ENCODE measurements around the gene EIF2D. TPM values are rescaled to one million over a fixed set of nuclear protein-coding genes. Genes with fewer than 3 reads are reported as not detected.
A peak's percentile ranks its signal among the peaks of the same experiment; 100 is the strongest.

The EIF2D gene
- polyA plus RNA-seq, 6 donors from 2014 or later: 25.2 to 46.2 (median 31.8) TPM

DNA sequence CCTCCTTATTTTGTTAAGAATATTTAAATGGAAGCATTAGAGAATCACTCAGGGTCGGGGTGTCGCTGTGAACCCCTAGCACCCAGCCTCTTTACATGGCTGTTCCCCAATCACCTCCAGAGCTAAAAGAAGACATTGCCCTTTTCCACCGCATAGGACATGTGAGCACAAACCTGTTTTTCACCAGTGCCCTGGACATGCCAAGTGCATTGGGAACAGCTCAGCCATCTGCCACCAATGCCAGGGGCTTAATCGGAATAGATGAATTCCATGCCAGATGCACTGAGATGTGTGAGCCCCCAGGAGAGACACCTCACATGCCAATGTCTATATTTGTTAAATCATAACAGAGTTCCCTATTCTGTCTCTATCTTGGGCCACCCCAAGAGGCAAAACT is 33.3 kb downstream of the EIF2D start:
- H3K36me3 Mint-ChIP-seq: peaks cover 9 to 16% of the 10 kb centered on the region in 2 donors
- H3K27me3 Mint-ChIP-seq: no peaks in the 10 kb centered on the region
- H3K4me1 Mint-ChIP-seq: peaks cover 77 to 99% (median 96%) of the 10 kb centered on the region in 3 donors
- H3K4me3 Mint-ChIP-seq: peak overlapping the region in 3 of 8 donors; percentile 53 to 92 (median 76)
- H3K9me3 Mint-ChIP-seq: no peaks in the 10 kb centered on the region
- DNase-seq (no peak), ATAC-seq (ENCODE audit: low read depth in 2 of 2) (no peak)
- peak overlapping the region; percentile 97 to 100 (median 98) for H3K27ac Mint-ChIP-seq

DNA sequence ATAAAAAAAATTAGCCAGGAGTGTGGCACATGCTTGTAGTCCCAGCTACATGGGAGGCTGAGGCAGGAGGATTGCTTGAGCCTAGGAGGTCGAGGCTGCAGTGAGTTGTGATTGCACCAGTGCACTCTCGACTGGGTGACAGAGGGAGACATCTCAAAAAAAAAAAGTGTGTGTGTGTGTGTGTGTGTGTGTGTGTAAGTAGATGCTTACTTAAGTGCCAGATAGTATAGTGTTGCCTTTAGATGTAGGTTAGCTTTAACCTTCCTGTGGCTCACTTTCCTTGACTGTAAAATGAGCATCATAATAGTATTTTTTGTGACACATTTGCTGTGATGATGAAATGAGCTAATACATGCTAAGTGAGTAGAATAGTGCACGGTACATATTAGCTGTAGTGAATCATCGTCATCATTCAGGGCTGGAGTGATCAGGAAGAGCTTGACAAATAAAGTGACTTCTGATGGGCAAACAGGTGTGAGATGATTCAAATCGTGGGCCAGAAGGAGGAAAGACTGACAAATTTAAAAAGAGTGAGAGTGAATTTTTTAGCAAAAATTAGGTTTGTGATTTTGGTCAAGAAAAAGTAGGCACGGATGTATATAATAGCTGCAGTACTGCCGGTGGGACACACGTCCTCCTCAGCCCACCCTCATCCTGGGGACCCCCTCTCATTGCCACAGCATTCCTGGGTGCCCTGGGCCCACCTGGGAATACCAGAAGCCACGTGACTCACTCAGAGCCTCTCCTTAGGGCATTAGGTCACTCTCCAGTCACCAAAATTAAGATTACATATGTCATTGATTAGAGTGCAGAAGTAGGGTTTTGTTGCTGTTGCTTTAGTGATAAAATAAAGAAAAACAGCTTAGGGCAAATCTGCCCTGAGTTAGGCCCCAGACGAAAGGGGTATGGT is 33.9 kb downstream of the EIF2D start:
- Mint-ChIP-seq H3K27me3 (no peaks in the 10 kb centered on the region), H3K27ac (peak overlapping the region; percentile 97 to 100 (median 98)), H3K4me1 (peaks cover 79 to 100% (median 95%) of the 10 kb centered on the region in 3 donors), H3K9me3 (no peaks in the 10 kb centered on the region), H3K36me3 (peaks cover 5 to 12% of the 10 kb centered on the region in 2 donors), H3K4me3 (peak overlapping the region in 4 of 8 donors; percentile 32 to 92 (median 77))
- DNase-seq: no peak
- ATAC-seq (ENCODE audit: low read depth in 2 of 2): no peak

DNA sequence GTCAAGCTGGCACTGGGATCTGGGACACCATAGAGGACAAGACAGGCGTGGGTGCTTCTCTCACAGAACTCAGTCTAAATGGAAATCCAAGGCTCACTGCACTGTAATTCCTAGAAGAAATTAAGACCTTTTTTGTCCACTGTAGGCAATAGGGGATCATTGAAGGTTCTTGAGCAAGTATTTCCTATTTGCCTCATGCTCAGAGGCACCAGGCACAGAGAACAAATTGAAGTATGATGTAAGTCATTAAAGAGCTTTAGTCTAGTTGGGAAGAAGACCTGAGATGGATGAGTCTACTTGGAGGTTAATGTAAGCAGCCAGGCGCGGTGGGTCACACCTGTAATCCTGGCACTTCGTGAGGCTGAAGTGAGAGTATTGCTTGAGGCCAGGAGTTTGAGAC is 34.6 kb downstream of the EIF2D start:
- DNase-seq (no peak), ATAC-seq (ENCODE audit: low read depth in 2 of 2) (no peak)
- no peaks in the 10 kb centered on the region for H3K27me3 Mint-ChIP-seq
- no peaks in the 10 kb centered on the region for H3K9me3 Mint-ChIP-seq
- peak overlapping the region in 4 of 8 donors; percentile 6 to 76 (median 15) for H3K4me3 Mint-ChIP-seq
- H3K36me3 Mint-ChIP-seq: peaks cover 4 to 16% of the 10 kb centered on the region in 2 donors
- H3K4me1 Mint-ChIP-seq: peaks cover 83 to 100% (median 96%) of the 10 kb centered on the region in 3 donors
- peak overlapping the region; percentile 93 to 100 (median 98) for H3K27ac Mint-ChIP-seq

DNA sequence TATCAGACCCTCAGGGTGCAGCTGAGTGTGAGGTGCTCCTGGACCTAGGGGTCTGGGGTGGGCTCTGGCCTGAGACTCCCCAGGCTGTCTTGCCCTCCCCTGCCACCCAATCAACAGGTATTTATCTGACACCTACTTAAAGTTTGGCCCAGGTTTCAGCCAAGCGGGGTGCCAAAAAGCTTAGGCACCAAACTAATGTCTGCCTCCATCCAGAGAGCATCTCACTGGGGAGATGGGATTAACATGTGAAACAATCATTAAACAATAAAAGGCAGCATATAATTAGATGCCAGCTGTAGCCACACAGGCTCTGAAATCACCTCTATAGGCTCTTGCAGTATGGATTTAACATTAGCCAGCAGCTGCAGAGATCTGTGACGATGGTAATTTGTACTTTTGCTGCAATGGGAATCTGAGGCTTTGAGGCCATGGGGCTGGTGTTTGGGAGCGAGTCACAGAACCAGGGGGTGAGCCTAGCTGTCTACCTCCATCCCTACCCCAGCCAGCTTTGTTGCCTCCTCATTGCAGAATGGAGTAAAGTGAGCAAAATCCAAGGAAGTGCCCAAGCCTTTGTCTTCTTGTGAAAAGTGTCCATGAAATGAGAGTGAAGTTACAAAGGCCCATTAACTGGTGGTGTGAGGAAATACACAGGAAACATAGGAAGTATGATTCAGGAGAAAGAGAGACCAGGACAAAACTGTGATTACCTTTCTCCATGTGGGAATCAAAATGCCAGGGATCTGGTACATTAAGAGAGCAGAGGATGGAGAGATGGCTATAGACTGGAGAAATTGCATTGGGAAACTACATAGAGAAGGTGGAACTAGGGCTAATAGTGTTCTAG is 36.1 kb downstream of the EIF2D start:
- Mint-ChIP-seq H3K4me1 (peaks cover 79 to 100% (median 94%) of the 10 kb centered on the region in 3 donors), H3K27ac (peak overlapping the region; percentile 88 to 100 (median 98)), H3K27me3 (no peaks in the 10 kb centered on the region), H3K4me3 (peak overlapping the region; percentile 50 to 91 (median 80)), H3K9me3 (no peaks in the 10 kb centered on the region), H3K36me3 (peaks cover 4 to 14% of the 10 kb centered on the region in 2 donors)
- ATAC-seq (ENCODE audit: low read depth in 2 of 2): no peak
- DNase-seq: no peak

DNA sequence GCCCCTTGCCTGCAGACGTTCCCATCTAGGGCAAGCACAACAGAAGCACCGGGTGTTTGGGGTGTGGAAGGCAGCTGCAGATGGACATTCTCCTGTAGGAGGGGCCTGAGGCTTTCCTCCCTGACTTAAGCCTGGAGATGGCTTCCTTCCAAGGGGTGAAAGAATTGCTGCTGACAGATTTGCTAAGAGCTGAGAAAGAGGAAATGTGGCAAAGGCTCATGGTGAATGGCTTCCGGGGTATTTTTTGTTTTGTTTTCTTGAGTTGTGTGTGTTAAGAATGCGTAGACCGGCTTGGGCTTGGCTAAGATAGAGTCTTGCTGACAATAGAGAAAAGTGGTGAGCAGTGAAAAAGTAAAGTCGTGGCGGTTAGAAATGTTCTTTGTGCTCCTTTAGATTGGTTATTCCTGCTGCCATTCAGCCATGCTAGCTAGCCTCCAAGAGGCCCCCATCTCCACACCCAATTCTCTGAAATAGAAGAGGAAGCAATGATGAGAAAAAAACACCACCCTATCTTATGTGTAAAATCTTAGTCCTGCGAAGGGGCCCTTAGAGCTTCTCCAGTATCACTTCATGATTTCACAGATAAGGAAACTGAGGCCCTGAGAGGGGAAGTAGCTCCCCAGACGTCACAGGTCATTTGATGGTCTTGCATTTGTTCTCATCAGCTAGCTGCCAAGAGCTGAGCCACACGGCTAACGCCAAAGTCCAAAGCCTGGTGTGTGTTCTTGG is 36.9 kb downstream of the EIF2D start:
- Mint-ChIP-seq H3K4me3 (peak overlapping the region; percentile 50 to 91 (median 80)), H3K9me3 (no peaks in the 10 kb centered on the region), H3K36me3 (peaks cover 4 to 10% of the 10 kb centered on the region in 2 donors), H3K27ac (peak overlapping the region; percentile 88 to 100 (median 98)), H3K27me3 (no peaks in the 10 kb centered on the region), H3K4me1 (peaks cover 75 to 96% (median 94%) of the 10 kb centered on the region in 3 donors)
- ATAC-seq (ENCODE audit: low read depth in 2 of 2) (peak; percentile 62 to 63), DNase-seq (peak; percentile 79)

DNA sequence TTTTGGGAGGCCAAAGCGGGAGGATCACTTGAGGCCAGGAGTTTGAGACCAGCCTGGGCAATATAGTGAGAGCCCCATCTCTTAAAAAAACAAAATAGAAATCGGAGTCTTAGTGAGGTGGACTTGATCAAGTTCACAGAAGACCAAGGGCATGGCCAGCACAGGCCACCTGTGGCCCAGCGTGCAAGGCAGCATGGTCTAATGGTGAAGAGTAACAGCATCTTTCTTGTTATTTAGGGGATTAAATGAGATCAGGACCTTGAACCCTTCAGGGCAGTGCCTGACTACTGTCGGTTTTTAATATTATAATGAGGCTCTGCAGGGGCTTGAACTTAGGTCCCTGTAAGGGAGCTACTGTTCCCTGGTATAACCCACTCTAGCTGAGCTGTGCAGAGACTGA is 38.5 kb downstream of the EIF2D start:
- Mint-ChIP-seq H3K4me3 (peak overlapping the region in 3 of 8 donors; percentile 3 to 72 (median 26)), H3K9me3 (no peaks in the 10 kb centered on the region), H3K27me3 (no peaks in the 10 kb centered on the region), H3K4me1 (peaks cover 65 to 96% (median 93%) of the 10 kb centered on the region in 3 donors), H3K27ac (peak overlapping the region; percentile 50 to 100 (median 94)), H3K36me3 (peaks cover 4 to 10% of the 10 kb centered on the region in 2 donors)
- no peak for DNase-seq
- ATAC-seq (ENCODE audit: low read depth in 2 of 2): no peak

DNA sequence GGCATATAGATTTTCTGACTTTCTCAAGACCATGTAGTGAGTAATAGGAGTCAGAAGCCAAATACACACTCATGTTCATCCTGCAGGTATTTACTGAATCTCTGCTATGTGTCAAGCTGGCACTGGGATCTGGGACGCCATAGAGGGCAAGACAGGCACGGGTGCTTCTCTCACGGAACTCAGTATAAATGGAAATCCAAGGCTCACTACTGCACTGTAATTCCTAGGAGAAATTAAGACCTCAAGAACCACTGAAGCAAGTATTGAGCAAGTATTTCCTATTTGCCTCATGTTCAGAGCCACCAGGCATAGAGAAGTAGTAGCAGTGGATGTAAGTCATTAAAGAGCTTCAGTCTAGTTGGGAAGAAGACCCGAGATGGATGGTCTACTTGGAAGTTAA is 38.9 kb downstream of the EIF2D start:
- DNase-seq (no peak), ATAC-seq (ENCODE audit: low read depth in 2 of 2) (no peak)
- Mint-ChIP-seq H3K27me3 (no peaks in the 10 kb centered on the region), H3K27ac (peak overlapping the region; percentile 50 to 98 (median 92)), H3K9me3 (no peaks in the 10 kb centered on the region), H3K36me3 (peaks cover 4 to 10% of the 10 kb centered on the region in 2 donors), H3K4me1 (peaks cover 65 to 95% (median 93%) of the 10 kb centered on the region in 3 donors), H3K4me3 (peak overlapping the region in 4 of 8 donors; percentile 3 to 51 (median 30))

DNA sequence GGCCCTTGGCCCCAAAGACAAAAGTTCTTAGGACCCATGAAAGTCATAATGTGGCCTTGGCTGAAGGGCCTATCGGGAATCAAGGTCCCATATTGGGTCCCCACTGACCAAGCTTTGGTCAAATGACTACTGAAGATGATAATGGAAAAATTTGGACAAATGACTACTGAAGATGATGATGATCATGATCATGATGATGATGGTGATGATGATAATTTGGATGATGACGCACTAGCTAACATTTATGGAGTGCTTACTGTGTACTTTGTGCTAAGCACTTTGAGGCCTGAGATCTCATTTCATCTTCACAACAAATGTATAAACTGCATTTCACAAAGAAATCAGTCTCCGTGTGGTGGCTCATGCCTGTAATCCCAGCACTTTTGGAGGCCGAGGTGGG is 39.4 kb downstream of the EIF2D start:
- peaks cover 64 to 93% (median 93%) of the 10 kb centered on the region in 3 donors for H3K4me1 Mint-ChIP-seq
- DNase-seq (no peak), ATAC-seq (ENCODE audit: low read depth in 2 of 2) (no peak)
- H3K27me3 Mint-ChIP-seq: no peaks in the 10 kb centered on the region
- H3K4me3 Mint-ChIP-seq: no peak overlapping the region
- peak overlapping the region in 5 of 6 donors; percentile 50 to 98 (median 91) for H3K27ac Mint-ChIP-seq
- H3K9me3 Mint-ChIP-seq: no peaks in the 10 kb centered on the region
- H3K36me3 Mint-ChIP-seq: peaks cover 4 to 10% of the 10 kb centered on the region in 2 donors

DNA sequence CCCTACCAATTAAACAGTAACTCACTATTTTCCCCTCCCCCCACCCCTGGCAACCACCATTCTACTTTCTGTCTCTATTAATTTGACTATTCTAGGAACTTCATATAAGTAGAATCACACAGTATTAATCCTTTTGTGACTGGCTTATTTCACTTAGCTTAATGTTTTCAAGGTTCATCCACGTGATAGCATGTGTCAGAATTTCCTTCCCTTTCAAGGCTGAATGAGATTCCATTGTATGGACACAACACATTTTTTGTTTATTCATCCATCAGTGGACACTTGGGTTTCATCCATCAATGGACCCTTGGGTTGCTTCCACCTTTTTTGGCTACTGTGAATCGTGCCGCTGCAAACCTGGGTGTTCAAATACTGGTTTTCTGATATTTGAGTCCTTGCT is 41.7 kb downstream of the EIF2D start:
- Mint-ChIP-seq H3K4me3 (no peak overlapping the region), H3K36me3 (peaks cover 9 to 10% of the 10 kb centered on the region in 2 donors), H3K4me1 (peaks cover 60 to 93% (median 93%) of the 10 kb centered on the region in 3 donors), H3K27me3 (no peaks in the 10 kb centered on the region), H3K9me3 (no peaks in the 10 kb centered on the region), H3K27ac (peak overlapping the region in 4 of 6 donors; percentile 27 to 78 (median 63))
- DNase-seq: no peak
- no peak for ATAC-seq (ENCODE audit: low read depth in 2 of 2)

DNA sequence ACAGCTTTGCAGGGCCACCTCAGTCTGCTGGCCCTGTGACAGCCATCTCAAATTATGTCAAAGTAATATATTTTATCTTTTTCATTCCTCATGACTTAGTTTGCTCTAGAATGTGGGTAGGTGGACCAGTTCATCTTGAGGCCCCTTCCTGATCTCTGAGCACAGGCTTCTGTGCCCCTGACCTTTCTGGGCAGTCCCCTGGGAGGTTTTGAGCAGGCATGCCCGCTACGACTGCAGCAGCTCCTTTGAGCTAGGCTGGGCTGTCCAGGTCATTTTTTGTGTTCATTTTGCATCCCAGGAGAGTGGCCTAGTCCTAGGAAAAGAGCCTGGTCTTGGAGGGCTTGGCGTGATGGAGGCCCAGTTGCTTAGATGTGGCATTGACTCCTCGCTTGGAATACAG is 42.7 kb downstream of the EIF2D start:
- Mint-ChIP-seq H3K36me3 (peaks cover 9 to 20% of the 10 kb centered on the region in 2 donors), H3K4me3 (peak overlapping the region in 1 of 8 donors; percentile 3), H3K27me3 (no peaks in the 10 kb centered on the region), H3K4me1 (peaks cover 63 to 94% (median 93%) of the 10 kb centered on the region in 3 donors), H3K27ac (peak overlapping the region in 1 of 6 donors; percentile 62), H3K9me3 (no peaks in the 10 kb centered on the region)
- ATAC-seq (ENCODE audit: low read depth in 2 of 2): no peak
- no peak for DNase-seq

DNA sequence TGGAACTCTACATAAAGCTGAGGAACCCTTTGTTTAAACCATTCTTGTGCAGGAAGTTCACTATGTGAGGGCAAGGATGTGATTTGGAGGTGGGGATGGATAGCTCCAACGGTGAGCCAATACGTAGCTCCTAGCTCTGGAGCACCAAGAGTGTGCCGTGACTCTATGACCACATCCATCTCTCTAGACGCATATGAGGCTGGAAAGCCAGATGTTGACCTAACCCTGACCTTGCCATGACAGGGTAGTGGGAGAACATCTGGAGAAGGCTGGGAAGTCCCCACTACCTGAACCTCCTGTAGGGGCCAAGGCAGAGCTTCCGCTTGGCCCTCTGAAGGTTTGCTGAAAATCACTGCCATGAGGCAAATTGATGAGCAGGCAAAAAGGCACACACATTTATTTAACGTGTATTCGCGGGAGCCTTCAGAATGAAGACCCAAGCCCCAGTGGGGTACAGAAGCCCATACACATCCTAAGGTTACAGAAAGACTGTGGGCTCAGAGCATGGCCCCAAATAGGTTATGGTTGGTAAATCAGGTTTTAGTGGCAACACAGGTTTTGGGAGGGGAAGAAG is 43.4 kb downstream of the EIF2D start:
- Mint-ChIP-seq H3K9me3 (no peaks in the 10 kb centered on the region), H3K4me3 (peak overlapping the region in 1 of 8 donors; percentile 66), H3K36me3 (peaks cover 14 to 27% of the 10 kb centered on the region in 2 donors), H3K27me3 (no peaks in the 10 kb centered on the region), H3K4me1 (peaks cover 64 to 94% (median 93%) of the 10 kb centered on the region in 3 donors), H3K27ac (peak overlapping the region in 5 of 6 donors; percentile 42 to 98 (median 62))
- ATAC-seq (ENCODE audit: low read depth in 2 of 2): no peak
- DNase-seq: no peak

DNA sequence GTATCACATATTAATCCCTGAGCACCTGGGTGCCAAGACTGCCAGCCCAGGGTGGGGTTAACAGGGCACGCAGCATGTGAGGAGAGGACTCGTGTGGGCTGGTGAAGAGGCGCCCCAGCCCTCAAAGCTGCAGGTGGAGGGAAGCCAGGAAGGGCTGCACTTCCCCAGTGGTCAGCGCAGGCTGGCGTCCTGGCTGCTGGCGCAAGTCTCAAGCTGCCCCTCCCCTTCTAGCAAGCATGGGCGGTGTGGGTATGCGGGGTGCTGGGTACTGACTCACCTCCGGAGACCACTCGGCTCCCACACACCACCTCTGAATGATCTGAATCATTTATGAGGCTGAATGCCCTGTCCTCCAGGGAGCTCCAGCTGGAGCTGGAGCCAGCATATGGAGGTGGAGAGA is 44.0 kb downstream of the EIF2D start:
- H3K27me3 Mint-ChIP-seq: no peaks in the 10 kb centered on the region
- ATAC-seq (ENCODE audit: low read depth in 2 of 2) (no peak), DNase-seq (no peak)
- H3K9me3 Mint-ChIP-seq: no peaks in the 10 kb centered on the region
- H3K36me3 Mint-ChIP-seq: peaks cover 14 to 25% of the 10 kb centered on the region in 2 donors
- peak overlapping the region in 4 of 6 donors; percentile 42 to 98 (median 86) for H3K27ac Mint-ChIP-seq
- peaks cover 64 to 94% (median 93%) of the 10 kb centered on the region in 3 donors for H3K4me1 Mint-ChIP-seq
- H3K4me3 Mint-ChIP-seq: peak overlapping the region in 1 of 8 donors; percentile 54

All from naive B cell (primary cell).